Endothelial cell of umbilical vein (primary cell): ENCODE data around the gene IFT52.

ENCODE experiments used
- CTCF ChIP-seq, 2 donors: IDR thresholded peaks; 1 replicate in 1 of 2; 2 replicates in 1 of 2; pipeline ENCODE4 v1.5.1; 2011; ENCODE audit warnings: low read length in 2 of 2, mild to moderate bottlenecking in 2 of 2, moderate library complexity in 2 of 2, control low read depth in 1 of 2, inconsistent platforms in 1 of 2, low read depth in 1 of 2; ENCODE audit not compliant: insufficient read depth in 1 of 2; ENCODE audit errors: extremely low read depth in 1 of 2
- EZH2 ChIP-seq: IDR thresholded peaks from 2 replicates; pipeline ENCODE4 v1.6.1; 2012; ENCODE audit warnings: borderline replicate concordance, low read depth, mild to moderate bottlenecking, moderate library complexity, low read length, inconsistent platforms; ENCODE audit not compliant: severe bottlenecking
- FOS ChIP-seq: IDR thresholded peaks from 2 replicates; pipeline ENCODE4 v1.6.1; 2011; ENCODE audit warnings: mild to moderate bottlenecking, low read length, moderate library complexity, borderline replicate concordance; ENCODE audit not compliant: insufficient read depth
- JUN ChIP-seq: IDR thresholded peaks from 2 replicates; pipeline ENCODE4 v1.6.1; 2011; ENCODE audit warnings: borderline replicate concordance, low read depth; ENCODE audit not compliant: insufficient read length, insufficient read depth
- MAX ChIP-seq: IDR thresholded peaks from 2 replicates; pipeline ENCODE4 v1.6.1; 2011; ENCODE audit not compliant: insufficient read depth, insufficient read length
- MYC ChIP-seq: IDR thresholded peaks from one replicate; pipeline ENCODE4 v1.6.1; 2011; ENCODE audit warnings: mild to moderate bottlenecking, low read depth, low read length
- POLR2A ChIP-seq: IDR thresholded peaks from 2 replicates; pipeline ENCODE4 v1.6.1; 2012; ENCODE audit warnings: low read depth, mild to moderate bottlenecking, control low read depth, low read length
- POLR2AphosphoS5 ChIP-seq: IDR thresholded peaks from 2 replicates; pipeline ENCODE4 v1.6.1; 2012; ENCODE audit warnings: low read depth, mild to moderate bottlenecking, control low read depth, low read length, moderate library complexity; ENCODE audit not compliant: insufficient read depth

GRCh38 chr20:43543138-43543537, 47.6 kb upstream of the IFT52 start:
- TF ChIP-seq POLR2A (no peak), EZH2 (no peak), CTCF (IDR thresholded peaks at IDR 0.05; ENCODE audit: extremely low read depth in 1 of 2, insufficient read depth in 1 of 2, low read depth in 1 of 2, low read length in 2 of 2) (no peak), POLR2AphosphoS5 (no peak), MAX (no peak), JUN (no peak), MYC (no peak), FOS (no peak)
